ENCODE results near the gene CDC37L1.
A peak's percentile ranks its signal among the peaks of the same experiment; 100 is the strongest.

Gene CDC37L1

GRCh38 chr9:4669890-4670289, 9.5 kb upstream of the CDC37L1 start:
- DNase-seq: no peak

DNA sequence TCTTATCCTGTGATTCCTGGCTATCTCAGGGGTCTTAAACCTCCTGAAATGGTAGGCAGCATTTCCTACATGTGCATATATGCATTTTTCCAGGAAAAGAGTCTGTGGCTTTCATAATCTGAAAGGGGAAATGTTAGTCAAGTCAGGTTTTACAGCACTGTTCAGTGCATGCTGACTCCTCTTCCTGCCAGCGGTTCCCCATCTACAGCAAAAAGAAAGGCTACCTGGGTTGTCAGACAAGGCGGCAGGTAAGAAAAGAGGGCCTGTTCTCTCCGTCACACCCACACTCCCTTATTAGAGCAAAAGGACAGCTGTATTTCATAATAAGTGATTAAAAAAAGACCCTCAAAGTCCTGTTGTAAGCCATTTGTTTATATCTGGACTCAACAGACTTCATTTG, 8.8 kb upstream of the CDC37L1 start:
- DNase-seq: no peak

DNA sequence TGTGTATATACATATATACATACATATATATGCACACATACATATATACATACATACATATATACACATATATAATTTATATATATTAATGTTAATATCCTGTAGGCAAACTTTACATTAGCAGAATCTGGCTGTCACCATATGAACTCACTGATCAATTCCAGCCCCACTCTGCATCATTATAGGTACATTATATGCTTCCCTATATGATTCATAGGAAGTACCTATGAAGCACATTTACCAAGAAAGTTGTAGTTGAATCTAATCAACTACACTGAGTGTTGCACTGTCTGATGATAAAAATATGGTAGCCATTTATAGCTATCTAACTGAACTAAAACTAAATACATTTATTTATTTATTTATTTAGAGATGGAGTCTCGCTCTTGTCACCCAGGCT, 7.6 kb upstream of the CDC37L1 start:
- DNase-seq: no peak

DNA sequence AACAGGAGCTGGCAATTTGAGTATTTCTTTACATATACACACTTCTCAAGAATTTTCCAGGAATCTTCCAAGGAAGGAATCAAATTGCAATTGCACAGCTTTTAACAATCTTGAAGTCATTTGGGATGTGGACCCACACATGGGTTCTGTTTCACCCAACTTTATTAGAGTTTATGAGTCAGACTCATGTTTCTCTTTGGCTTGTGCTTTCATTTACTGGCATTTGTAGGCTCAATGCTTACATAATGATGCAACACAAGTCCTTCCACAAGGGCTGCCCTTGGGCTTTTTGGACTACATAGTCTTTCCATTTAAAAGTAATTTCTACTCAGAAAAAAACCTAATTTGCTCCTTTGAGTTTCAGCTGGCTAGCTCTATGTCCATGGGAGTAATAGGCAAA, 4.6 kb upstream of the CDC37L1 start:
- DNase-seq: no peak

DNA sequence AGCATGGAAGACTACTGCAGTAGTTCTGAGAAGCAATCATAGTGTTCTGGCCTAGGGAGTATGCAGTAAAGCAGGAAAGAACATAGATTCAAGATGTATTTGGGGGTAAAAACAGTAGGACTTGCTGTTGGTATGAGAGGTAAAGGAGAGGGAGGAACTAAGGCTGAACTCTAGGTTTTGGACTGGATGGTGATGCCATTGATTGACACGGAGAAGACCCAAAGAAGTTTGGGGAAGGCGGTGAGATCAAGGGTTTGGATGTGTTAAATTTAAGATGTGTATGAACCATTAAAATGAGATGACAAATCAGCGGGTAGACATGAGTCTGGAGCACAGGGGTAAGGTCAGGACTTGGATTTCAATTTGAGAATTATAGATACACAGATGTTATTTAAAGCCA, 2.0 kb upstream of the CDC37L1 start:
- DNase-seq: no peak

GRCh38 chr9:4678679-4679267, 596 bp upstream of the CDC37L1 start:
- no peak for DNase-seq

- no peak for DNase-seq
These were observed 780 bp downstream of the CDC37L1 start for GRCh38 chr9:4680173-4680525.

- DNase-seq: no peak
These were observed 1.4 kb downstream of the CDC37L1 start for GRCh38 chr9:4680750-4681149.

DNA sequence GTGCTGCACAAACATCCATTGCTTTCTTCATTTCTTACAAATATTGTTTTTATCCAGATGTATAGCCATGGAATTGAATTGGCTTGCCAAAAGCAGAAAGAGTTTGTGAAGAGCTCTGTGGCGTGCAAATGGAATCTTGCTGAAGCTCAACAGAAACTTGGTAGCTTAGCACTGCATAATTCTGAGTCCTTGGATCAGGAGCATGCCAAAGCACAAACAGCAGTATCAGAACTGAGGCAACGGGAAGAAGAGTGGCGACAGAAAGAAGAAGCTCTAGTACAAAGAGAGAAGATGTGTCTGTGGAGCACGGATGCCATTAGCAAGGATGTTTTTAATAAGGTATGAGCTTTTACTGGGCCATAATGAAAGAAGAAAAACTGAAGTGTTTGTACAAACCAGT, 5.5 kb downstream of the CDC37L1 start:
- no peak for DNase-seq

DNA sequence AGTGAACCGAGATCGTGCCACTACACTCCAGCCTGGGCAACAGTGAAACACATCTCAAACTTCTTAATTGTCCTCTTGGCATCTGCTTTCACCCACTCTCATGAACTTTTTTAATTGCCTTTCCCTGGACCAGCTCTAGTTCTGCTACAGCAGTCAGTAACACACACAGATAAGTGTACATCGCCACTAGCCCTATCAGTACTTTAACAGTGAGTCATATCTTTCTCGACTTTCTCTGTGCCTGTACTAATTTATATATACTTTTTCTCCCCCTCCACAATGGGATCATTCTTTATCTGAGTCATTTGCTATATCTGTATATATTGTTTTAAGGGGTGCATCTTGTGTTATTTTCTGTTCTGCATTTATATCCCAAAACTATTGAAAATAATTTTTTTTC, 6.7 kb downstream of the CDC37L1 start:
- no peak for DNase-seq

DNA sequence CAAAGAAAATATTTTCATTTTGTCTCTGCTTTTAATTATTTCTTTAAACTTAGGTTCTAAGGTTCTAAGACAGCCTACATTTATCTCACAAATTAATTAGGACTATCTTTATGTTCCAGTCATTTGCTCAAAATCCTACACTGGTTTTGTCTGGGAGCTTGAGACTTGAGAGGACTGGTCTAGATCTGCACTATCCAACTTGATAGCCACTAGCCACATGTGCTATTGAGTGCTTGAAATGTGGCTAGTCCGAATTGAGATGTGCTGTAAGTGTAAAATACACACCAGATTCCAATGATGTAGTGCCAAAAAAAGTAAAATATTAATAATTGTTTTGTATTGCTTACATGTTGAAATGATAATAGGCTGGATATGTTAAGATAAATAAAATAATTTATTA, 7.2 kb downstream of the CDC37L1 start:
- DNase-seq: no peak

DNA sequence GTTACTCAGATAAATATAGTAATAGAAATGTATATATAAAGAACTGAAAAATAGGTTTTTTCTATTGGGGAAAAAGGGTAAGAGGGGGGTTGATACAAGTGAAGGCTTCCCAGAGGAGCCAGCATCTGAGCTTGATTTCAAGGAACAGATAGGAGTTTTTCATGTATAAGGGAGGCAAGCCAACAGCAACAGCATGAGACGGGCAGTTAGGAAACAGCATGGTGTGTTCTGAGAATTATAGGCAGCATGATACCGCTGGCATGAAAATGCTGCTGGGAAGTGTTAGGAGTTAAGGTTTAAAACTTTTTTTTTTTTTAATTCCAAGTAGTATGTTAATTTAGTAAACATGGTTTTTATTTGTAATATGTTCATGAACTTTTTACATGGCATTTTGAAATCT, 9.7 kb downstream of the CDC37L1 start:
- DNase-seq: no peak

- DNase-seq: peak; percentile 39
These were observed 10.3 kb downstream of the CDC37L1 start for GRCh38 chr9:4689687-4690104.

DNA sequence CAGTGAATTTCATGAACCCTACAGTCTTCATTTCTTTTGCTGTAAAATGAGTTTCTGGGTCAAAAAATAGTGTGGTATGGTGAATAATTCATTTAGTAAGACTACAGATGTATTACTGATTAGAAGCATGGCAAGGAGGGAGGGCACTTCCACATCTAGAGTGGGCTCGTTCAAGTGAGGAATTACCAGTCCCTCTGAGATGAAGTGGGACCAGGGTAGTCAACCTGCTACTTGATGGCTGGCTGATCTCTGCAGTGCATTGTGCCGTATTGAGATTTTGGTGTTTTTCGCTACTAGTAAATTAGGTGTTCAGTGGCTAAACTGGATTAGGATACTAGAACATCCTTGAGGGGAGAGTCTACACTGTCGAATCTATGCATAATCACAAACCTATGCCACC, 10.8 kb downstream of the CDC37L1 start:
- no peak for DNase-seq

DNA sequence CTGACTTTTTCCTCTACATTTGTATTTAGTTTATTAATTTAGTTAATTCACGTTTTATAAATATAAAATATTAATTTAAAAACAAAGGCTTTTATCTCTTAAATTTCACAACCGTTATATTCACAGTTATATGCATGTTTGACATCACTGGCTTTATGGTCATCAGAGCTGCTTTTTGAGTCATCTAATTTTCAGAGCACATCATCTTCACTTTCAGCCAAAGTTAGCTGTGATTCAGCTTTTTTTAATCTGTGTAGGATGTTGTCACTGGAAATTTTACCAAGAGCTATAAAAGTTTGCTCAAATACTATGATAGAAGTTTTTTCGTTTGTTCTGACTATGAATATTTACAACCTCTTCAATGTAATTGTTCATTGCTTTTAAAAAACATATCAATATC, 12.4 kb downstream of the CDC37L1 start:
- no peak for DNase-seq

DNA sequence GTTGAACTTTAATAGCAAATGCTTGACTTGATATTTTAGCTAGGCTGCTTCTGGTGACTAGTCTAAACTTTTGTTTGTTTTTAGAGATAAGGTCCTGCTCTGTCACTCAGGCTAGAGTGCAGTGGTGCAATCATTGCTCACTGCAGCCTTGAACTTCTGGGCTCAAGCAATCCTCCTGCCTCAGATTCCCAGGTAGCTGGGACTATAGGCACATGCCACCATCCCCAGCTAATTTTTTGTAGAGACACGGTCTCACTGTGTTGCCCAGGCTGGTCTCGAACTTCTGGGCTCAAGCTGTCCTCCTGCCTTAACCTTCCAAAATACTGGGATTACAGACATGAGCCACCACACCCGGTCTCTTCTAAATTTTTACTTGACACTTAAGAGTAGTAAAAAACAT, 20.7 kb downstream of the CDC37L1 start:
- no peak for DNase-seq

DNA sequence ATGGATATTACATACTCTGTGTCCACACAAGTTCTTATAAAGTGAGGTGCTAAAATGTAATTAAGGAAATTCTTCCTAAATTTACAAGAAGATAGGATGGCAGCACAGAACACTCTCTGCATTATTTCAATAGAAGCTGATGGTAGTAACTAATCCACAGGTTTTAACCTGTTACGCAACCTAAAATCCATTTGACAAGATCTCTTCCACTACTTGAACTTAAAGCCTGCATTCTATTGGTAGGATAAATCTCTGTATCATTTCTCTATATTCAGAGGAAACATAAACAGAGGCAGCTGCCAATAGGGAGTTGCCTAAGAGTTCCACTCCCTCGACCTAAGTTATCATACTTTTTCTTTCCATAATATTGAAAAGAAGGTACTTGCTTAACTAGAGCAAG, 21.6 kb downstream of the CDC37L1 start:
- DNase-seq: no peak

- DNase-seq: no peak
These were observed 22.2 kb downstream of the CDC37L1 start for GRCh38 chr9:4701526-4701925.

GRCh38 chr9:4704129-4704528, 24.8 kb downstream of the CDC37L1 start:
- DNase-seq: no peak

- no peak for DNase-seq
These were observed 26.7 kb downstream of the CDC37L1 start for GRCh38 chr9:4706021-4706420.

DNA sequence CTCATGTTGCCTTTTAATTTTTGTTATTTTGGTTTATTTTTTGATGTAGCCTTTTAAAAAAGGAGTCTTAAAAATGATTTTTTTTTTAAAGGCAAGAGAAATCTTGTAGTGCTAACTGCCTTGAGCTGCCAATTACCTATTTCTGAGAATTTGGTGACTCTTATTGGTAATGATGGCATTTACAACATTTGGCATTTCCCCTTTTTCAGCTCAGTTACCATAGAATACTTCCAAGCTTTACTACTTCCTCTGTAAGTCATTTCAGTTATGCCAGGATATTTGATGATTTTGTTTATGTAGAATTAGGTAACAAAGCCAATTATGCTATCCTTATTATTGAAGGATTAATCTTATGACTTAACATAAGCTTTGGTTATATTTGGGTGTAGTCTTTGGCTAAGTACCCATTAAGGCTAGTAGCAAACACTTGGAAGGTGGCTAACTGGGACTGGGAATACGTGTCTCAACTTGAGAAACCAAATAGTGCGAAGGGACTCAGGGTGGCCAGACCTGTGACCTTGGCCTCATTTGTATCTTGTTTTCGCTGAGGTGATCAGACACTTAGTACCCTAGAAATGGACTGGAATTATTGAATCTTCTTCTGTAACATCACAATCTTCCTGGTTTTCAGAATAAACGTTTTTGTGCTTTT, 27.7 kb downstream of the CDC37L1 start:
- DNase-seq: no peak

DNA sequence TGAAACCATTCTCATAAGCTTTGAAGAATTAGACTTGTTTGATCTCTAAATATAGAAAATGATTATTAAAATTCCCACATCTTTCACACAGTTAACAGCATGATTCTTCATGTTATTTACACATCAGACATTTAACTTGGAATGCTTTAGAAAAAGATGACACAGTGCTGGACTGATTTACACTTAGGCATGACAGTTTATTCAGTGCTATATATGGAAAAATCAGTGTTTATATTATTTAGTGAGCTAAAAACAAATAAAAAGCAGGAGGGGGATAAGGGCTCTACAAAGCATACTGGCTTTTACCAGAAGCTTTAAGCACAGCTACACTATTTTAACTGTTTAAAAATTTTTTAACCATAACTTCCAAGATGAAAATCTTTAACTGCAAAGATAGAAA, 30.0 kb downstream of the CDC37L1 start:
- no peak for DNase-seq

GRCh38 chr9:4713849-4714248, 34.5 kb downstream of the CDC37L1 start:
- DNase-seq: no peak

- DNase-seq: no peak
These were observed 35.1 kb downstream of the CDC37L1 start for GRCh38 chr9:4714266-4715016.

- no peak for DNase-seq
These were observed 36.8 kb downstream of the CDC37L1 start for GRCh38 chr9:4716163-4716562.
